Hypothalamus (tissue), 51 donors: ENCODE measurements around the gene CD99L2.
A peak's percentile ranks its signal among the peaks of the same experiment; 100 is the strongest.

Experiments used
- DNase-seq, 51 donors: peaks; one replicate each; lab custom pipeline; 2025; lab: John Stamatoyannopoulos, UW

Gene CD99L2, protein sequence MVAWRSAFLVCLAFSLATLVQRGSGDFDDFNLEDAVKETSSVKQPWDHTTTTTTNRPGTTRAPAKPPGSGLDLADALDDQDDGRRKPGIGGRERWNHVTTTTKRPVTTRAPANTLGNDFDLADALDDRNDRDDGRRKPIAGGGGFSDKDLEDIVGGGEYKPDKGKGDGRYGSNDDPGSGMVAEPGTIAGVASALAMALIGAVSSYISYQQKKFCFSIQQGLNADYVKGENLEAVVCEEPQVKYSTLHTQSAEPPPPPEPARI

DNA sequence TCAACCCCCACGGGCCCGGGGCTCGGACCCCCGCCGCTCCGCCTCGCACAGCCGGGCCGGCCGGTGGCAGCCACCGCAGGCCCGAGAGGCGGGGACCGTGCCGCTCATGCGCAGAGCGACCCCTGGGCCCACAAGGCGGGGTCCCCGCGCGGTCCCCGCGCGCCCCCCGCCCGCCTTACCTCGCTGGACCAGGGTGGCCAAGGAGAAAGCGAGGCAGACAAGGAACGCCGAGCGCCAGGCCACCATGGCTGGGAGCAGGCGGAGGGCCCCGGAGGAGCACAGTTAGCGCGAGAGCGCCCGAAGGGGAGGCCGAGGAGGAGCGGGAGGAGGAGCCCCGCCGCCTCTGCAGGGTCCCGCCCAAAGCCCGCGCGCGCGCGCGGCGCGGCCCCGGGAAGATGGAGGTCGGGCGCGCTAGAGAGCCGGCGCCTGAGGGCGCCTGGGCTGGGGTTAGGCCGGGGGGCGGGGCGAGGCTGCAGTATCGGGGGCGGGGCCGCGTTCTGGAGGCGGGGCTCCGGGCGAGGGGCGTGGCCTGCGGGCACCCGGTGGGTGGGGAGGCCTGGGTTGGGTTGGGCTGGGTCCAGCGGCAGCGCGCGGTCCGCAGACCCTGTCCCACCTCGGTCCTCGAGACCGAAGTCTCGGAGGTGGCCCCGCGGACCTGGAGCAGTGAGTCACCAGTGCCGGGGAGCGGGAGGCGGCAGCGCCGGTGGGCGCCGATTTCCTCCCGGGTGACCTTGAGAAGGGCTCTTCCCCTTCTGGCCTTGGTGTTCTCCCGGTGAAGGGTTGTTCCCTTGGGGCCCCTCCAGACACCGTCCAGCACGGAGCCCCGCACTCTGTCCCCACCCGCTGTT lies at the start of gene CD99L2:
TSS of gene CD99L2 (minus strand) at position 326 of the 848 bp plus-strand sequence. CDS start at position 246, 80 bp downstream.
- peak; percentile 13 to 89 (median 75) for DNase-seq

GRCh38 chrX:150944233-150944632 lies 45.8 kb upstream of the CD99L2 start:
- no peak for DNase-seq

DNA sequence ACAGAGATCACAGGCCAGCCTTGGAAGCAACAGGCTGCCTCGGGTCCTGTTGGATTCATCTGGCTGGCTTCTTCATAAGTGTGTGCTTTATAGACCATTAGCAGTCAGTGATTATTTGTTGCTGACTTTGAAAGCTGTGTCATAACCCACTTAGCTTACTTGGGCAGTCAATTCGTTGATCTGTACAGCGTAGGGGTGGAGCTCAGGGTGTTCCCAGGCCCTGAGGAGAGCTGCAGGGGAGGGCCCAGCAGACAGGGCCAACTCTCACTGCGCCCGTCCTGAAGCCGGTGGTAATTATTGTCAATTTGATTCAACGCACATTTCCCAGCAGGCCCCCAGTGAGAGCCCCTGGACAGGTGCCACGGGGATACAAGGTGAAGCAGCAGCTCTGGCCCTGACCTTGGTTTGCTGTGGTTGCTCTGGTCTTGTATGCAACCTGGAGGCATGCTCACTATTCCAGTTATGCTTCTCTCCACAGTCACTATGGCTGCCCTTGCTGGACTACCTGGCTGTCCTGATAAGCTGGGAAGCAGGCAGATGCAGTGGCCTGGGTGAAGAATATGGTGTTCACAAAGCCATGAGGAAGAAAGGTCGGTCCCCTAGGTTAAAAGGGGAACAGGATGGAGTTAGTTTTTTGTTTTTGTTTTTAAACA lies 44.6 kb upstream of the CD99L2 start:
- DNase-seq, result no peak

- DNase-seq, result no peak
These were observed 43.1 kb upstream of the CD99L2 start for GRCh38 chrX:150941580-150941979.

DNA sequence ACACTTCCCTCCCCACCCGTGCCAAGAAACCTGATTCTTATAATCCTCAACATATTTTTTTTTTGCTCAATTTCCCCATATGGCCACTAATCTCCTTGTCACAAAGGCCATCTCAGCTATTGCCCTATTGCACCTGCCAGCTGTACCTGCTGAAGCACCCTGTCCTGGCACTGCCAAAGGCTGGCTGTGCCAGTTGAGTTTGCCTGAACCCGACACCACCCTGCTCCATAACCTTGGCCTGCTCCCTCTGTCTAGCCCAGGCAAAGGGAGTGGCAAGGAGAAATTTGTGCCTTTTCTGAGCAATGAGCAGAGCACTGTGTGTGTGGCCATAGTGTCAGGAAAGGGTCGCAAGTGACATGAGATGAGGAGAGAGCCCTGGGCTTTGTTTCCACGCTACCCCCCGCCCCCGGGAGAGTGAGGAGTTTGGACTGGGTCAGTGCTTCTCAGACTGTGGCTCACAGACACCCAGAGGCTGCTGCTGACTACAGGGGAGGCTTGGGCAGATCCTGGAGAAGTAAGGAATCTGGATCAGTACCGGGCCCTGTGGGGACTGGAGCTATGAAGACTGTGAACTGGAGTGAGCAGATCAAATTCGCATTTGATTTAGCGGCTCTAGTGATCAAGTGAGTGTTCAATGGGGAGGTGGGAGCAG lies 42.5 kb upstream of the CD99L2 start:
- no peak for DNase-seq

DNA sequence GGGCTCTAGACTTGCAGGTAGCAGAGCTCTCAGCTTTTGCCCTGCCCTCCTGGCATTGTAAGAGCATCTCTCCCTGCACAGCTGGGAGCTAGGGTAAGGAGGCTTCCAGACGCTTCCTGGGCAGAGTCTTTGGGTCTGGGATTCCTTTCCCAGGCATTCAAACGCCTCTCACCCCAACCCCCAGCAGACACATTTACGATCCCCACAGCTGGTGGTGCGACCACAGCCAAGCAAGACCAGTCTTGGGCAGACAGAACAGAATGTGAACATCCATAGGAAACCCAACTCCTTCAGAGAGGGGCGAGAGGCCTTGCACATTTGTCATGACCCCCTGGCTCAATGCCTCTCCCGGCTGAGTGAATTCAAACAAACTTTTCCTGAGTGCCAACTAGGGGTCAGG lies 38.1 kb upstream of the CD99L2 start:
- no peak for DNase-seq

DNA sequence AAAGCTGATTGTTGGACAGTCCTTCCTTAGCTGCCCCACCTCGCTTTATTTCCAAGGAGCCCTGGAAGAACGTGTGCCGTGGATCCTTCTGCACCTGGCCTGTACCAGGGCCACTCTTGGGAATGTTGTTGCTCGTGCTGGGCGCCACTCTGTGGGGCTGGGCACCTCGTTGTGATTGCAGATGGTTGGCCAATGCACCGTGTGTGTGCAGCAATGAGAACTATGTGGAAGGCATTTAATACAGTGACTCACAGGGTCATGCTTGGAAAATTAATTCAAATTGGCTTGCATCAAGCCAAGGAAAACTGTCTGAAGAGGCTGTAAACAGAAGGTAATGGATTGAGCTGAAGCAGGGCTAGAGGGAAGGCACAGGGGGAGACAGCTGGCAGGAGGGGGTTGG lies 37.0 kb upstream of the CD99L2 start:
- DNase-seq, result no peak

GRCh38 chrX:150934453-150934852 lies 36.0 kb upstream of the CD99L2 start:
- DNase-seq, result no peak

DNA sequence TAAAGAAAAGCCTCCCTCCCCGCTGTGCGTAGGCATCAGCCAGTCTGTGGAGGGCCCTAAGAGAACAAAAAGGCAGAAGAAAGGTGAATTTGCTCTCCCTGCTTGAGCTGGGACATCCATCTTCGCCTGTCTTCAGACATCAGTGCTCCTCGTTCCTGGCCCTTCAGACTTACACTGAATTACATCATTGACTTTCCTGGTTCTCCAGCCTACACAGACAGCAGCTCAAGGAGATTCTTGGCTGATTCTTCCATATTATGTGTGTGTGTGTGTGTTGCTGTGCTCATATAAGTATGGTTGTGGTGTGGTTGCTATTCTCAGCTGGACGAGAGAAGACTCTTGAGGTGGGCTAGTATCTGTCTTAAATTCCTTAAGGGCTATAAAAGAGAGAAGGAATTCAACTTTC lies 35.5 kb upstream of the CD99L2 start:
- no peak for DNase-seq

DNA sequence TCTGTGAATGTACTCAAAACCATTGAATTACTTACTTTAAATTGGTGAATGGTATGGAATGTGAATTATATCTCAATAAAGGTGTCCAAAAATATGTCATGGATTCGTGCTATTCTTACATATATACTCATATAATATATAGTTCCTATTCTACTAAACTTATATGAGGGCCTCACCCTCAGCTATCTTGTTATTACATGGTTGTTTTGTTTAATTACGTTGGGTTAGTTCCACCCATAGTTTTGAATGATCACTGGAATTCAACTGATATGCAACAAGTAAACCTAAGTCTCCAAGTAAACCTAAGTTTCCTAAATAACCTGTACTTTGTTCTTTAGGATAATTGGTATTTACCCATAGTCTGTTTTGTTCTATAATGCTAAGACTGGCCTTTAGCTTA lies 30.6 kb upstream of the CD99L2 start:
- no peak for DNase-seq

GRCh38 chrX:150926791-150927190 lies 28.3 kb upstream of the CD99L2 start:
- no peak for DNase-seq

DNA sequence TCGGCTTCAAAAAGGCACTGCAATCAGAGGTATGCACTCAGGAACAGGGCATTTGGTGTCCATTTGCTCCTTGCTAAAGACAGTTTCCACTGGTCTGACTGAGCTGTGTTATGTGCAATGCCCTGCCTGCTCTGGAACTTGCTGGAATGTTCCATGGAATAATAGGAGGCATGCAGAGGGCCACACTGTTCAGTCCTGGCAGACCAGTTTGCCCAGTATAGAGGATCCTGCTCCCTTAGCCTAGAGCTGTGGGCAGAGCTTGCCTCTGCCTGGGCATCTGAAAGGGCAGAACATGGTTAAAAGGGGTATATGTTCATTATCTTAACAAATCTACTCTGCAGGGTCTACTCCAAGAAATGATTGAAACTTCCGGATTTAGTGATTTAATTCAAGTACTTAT lies 27.8 kb upstream of the CD99L2 start:
- DNase-seq, result no peak

DNA sequence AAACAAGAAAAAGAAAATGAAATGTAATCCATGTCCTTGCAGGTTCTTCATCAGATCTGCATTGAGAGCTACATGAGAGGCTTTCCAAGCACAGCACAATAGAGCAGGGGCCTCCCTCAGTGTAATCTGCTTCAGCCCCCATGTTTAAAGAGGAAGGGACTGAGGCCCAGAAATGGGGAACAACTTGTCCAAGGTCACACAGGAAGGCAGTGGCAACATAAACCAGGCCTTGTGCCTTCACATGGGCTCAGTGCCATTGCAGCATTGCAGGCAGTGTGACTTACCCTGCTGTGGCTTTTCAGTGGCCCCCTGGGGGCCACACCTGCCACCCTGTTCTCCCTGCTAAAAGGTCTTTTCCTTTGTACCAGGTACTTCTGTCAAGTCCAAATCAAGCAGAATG lies 20.9 kb upstream of the CD99L2 start:
- no peak for DNase-seq

GRCh38 chrX:150913511-150913910 lies 15.0 kb upstream of the CD99L2 start:
- DNase-seq, result no peak

- no peak for DNase-seq
These were observed 9.0 kb upstream of the CD99L2 start for GRCh38 chrX:150907474-150907873.

- no peak for DNase-seq
These were observed 8.2 kb upstream of the CD99L2 start for GRCh38 chrX:150906694-150907093.

DNA sequence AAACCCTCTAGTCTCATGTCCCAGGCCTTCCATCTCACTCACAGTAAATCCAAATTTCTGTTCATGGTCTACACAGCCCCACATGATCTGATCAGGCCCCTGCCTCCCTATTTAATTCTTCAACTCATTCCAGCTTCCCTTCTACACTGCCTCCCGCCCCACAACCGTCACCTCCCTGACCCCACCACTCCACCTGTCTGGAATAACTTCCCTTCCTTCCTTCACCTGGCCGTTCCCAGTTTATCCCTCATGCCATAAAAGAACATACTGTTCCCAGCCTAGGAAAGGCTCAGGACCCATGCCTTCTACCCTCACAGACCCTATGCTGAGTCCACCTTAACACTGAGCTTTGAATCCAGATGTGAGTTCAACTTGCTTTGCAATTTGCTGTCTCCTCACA lies 6.8 kb upstream of the CD99L2 start:
- DNase-seq, result no peak

DNA sequence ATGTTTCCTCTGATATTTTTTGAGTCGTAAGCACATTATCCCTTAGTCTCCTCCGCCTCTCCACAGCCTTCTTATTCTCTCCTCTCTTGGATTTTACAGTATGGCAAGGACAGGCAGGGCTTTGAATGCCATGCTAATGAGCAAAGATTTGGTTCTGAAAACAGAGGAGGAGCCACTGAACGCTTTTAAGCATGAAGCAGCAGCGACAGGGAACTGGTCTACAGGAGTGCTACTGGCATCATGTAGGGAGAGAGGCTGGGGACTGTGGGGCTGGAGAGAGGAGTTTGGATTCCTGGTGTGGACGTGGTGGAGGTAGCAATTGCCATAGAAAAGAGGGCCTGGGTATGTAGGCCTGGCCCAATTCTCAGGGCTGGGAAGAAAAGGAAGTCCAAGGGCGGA lies 4.6 kb upstream of the CD99L2 start:
- DNase-seq, result no peak

DNA sequence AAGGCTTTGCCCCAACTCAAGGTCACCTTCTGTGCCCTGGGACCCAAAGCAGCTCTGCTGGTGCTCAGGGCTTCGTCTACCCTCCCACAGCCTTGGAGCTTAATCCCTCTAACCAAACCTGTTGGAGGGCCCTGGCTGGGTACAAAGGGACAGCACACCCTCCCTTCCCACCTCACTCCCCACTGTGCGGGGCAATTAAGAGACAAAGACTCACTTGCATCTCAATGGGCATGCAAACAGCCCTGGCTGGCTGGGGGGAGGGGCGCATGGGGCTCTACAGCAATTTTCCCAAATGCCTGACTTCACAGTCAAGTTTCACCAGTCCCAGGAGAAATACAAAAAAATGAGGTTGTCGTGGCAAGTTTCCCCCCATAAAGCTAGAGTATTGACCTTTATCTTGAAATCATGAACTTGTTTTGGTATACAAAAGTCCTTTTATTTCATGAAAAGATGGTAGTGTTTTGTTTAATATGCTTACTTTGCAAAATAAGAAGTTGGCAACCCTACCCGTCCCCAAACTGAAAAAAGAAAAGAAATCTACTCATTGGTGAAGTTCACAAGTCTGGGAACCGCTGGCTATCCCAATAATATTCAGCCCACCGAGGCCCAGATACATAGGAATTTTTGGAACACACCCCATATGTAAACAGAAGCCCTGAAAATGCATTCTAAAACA lies 4.1 kb upstream of the CD99L2 start:
- DNase-seq, result no peak

GRCh38 chrX:150899191-150899757 lies 806 bp upstream of the CD99L2 start:
- peak in 39 of 51 donors; percentile 1 to 47 (median 17) for DNase-seq
